Measurements from ENCODE around the gene JPH4.

JPH4 gene

DNA sequence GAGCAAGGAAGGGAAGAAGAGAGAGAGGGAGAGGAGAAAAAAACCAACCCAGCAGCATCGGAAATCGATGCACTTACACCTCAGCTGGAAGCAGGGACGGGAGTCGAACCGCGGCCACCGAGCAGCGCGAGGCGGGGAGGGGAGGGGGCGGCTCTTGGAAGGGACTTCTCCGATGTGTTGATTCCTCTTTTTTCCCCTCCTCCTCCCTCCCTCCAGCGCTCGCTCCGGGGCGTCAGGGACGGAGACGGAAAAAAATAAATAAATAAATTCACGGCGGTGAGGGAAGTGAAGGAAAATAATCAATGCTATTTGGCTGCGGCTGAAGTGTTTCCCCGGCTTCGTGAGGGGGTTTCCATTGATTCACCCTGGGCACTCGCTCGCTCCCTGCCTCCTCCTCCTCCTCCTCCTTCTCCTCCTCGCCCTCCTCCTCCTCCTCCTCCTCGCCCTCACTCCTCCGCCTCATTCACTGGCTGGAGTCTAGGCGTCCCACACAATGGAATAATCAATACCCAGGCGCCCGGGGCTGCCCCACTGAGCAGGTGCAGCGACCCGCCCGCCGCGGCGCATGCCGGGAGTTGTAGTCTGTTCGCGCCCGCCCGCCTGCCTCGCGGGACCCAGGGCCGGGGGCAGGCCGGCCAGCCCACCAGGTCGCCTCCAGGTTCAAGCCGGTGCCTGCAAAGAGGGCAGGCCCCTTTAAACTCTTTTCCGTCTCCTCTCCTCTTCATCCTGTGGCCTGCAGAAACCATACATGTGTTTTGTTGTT lies 27.1 kb downstream of the JPH4 start, which contains the start of gene ZFHX2:
TSS of gene ZFHX2 (minus strand) at position 500 of the 763 bp plus-strand sequence. CDS start 16,440 bp downstream, outside the sequence.
- peak within 1 kb of the TSS; percentile 66 for H3K4me3 ChIP-seq (ENCODE audit: low read depth, low read length, poor library complexity, severe bottlenecking)
- no peaks in the 10 kb centered on the region for H3K9me2 ChIP-seq (ENCODE audit: low read depth, low read length)
- H3K9me3 ChIP-seq (ENCODE audit: low read length): no peaks in the 10 kb centered on the region
- H3K36me3 ChIP-seq (ENCODE audit: insufficient read depth, low read length): no peaks in the 10 kb centered on the region
- no peaks in the 10 kb centered on the region for H3K79me2 ChIP-seq (ENCODE audit: insufficient read depth, low read length)
- no peaks in the 10 kb centered on the region; the same call in 1 of the 2 replicates for H3K27me3 ChIP-seq (ENCODE audit: insufficient read depth, low read length)
- H2AFZ ChIP-seq (ENCODE audit: low read length): no peak within 1 kb of the TSS; the same call in 1 of the 2 replicates
- peak within 1 kb of the TSS; percentile 52 for H3K9ac ChIP-seq (ENCODE audit: low read length)
- no peak for TF ChIP-seq EZH2 (IDR thresholded peaks at IDR 0.05; ENCODE audit: borderline replicate concordance, low read length)
- TF ChIP-seq, protein P1, sequence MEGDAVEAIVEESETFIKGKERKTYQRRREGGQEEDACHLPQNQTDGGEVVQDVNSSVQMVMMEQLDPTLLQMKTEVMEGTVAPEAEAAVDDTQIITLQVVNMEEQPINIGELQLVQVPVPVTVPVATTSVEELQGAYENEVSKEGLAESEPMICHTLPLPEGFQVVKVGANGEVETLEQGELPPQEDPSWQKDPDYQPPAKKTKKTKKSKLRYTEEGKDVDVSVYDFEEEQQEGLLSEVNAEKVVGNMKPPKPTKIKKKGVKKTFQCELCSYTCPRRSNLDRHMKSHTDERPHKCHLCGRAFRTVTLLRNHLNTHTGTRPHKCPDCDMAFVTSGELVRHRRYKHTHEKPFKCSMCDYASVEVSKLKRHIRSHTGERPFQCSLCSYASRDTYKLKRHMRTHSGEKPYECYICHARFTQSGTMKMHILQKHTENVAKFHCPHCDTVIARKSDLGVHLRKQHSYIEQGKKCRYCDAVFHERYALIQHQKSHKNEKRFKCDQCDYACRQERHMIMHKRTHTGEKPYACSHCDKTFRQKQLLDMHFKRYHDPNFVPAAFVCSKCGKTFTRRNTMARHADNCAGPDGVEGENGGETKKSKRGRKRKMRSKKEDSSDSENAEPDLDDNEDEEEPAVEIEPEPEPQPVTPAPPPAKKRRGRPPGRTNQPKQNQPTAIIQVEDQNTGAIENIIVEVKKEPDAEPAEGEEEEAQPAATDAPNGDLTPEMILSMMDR (IDR thresholded peaks at IDR 0.05; ENCODE audit: low read length): no peak
- H3K27ac ChIP-seq (ENCODE audit: low read depth, low read length, poor library complexity, severe bottlenecking): peak within 1 kb of the TSS; percentile 4
- H3K4me1 ChIP-seq (ENCODE audit: insufficient read depth, low read length, severe bottlenecking): peaks cover 22% of the 10 kb centered on the region
- no peaks in the 10 kb centered on the region for H3F3A ChIP-seq (ENCODE audit: insufficient read depth, low read length)
- H4K20me1 ChIP-seq (ENCODE audit: insufficient read depth, low read length): no peaks in the 10 kb centered on the region
- H3K4me2 ChIP-seq (ENCODE audit: low read length): peak within 1 kb of the TSS; percentile 87

DNA sequence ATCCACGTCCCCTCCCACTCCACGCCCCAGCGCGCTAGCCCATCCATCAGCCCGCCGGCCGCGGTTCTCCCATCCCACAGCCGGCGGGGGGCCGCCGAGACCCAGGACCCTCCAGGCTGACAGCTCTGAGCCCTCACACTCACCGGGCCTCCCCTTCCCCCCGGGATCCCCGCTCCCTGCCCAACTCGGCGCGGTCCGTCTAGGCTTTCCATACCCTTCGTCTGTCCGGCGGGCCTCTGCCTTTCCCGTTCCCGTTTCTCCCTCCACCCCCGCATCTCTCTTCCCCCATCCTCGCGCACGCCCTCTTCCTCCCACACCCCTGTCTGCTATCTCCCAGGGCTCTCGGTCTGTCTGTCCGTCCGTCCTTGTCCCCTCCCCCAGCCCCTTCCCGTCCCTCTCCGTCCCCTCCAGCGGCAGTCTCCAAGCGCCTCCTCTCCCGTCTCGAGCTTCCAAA lies 27.8 kb downstream of the JPH4 start:
- H2AFZ ChIP-seq (ENCODE audit: low read length): no peak overlapping the region; the same call in 1 of the 2 replicates
- no peaks in the 10 kb centered on the region for H4K20me1 ChIP-seq (ENCODE audit: insufficient read depth, low read length)
- H3K27me3 ChIP-seq (ENCODE audit: insufficient read depth, low read length): no peaks in the 10 kb centered on the region; the same call in 1 of the 2 replicates
- peak overlapping the region; percentile 87 for H3K4me2 ChIP-seq (ENCODE audit: low read length)
- no peaks in the 10 kb centered on the region for H3K9me2 ChIP-seq (ENCODE audit: low read depth, low read length)
- no peaks in the 10 kb centered on the region for H3K9me3 ChIP-seq (ENCODE audit: low read length)
- H3K79me2 ChIP-seq (ENCODE audit: insufficient read depth, low read length): no peaks in the 10 kb centered on the region
- H3K36me3 ChIP-seq (ENCODE audit: insufficient read depth, low read length): no peaks in the 10 kb centered on the region
- no peaks in the 10 kb centered on the region for H3F3A ChIP-seq (ENCODE audit: insufficient read depth, low read length)
- TF ChIP-seq, protein P1 (IDR thresholded peaks at IDR 0.05; ENCODE audit: low read length): no peak
- TF ChIP-seq EZH2 (IDR thresholded peaks at IDR 0.05; ENCODE audit: borderline replicate concordance, low read length): no peak
- H3K4me3 ChIP-seq (ENCODE audit: low read depth, low read length, poor library complexity, severe bottlenecking): peak overlapping the region; percentile 66
- no peak overlapping the region for H3K27ac ChIP-seq (ENCODE audit: low read depth, low read length, poor library complexity, severe bottlenecking)
- peak overlapping the region; percentile 52 for H3K9ac ChIP-seq (ENCODE audit: low read length)
- H3K4me1 ChIP-seq (ENCODE audit: insufficient read depth, low read length, severe bottlenecking): peaks cover 22% of the 10 kb centered on the region

DNA sequence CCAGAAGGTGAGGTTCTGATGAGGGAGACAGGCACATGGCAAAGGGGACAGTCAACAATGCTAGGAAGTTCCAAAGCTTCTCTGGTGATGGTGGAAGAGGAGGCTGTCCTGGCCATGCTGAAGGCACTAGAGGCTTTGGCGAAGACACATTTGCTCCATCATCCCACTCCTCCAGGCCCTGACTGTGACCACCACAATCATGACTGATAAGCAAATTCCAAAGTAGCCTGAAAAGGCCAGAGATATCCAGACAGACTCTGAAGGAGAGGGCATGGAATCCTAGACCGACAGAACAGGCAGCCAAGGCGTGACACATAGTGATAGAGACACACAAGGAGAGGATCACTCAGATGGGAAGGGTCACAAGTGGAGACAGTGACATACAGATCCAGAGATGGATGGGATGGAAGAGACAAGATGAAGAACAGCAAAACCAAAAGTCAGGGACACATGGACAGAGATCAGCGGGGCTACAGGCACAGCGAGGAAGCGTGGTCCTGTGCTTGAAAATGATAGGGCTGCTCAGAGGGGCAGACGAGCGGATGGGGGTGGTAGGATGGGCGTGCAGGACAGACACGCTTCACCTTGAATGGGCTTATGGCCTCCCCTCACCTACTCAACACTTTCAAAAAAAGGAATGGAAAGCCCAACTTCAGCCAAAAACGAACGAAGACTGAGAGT lies 28.3 kb downstream of the JPH4 start:
- no peaks in the 10 kb centered on the region for H3K79me2 ChIP-seq (ENCODE audit: insufficient read depth, low read length)
- no peaks in the 10 kb centered on the region for H4K20me1 ChIP-seq (ENCODE audit: insufficient read depth, low read length)
- no peak for TF ChIP-seq EZH2 (IDR thresholded peaks at IDR 0.05; ENCODE audit: borderline replicate concordance, low read length)
- TF ChIP-seq, protein P1 (IDR thresholded peaks at IDR 0.05; ENCODE audit: low read length): no peak
- H2AFZ ChIP-seq (ENCODE audit: low read length): no peak overlapping the region
- H3K4me2 ChIP-seq (ENCODE audit: low read length): peak overlapping the region; percentile 87; the same call in 1 of the 2 replicates
- no peaks in the 10 kb centered on the region for H3K9me3 ChIP-seq (ENCODE audit: low read length)
- H3K9ac ChIP-seq (ENCODE audit: low read length): no peak overlapping the region
- H3K4me3 ChIP-seq (ENCODE audit: low read depth, low read length, poor library complexity, severe bottlenecking): peak overlapping the region; percentile 66
- no peaks in the 10 kb centered on the region for H3K9me2 ChIP-seq (ENCODE audit: low read depth, low read length)
- no peaks in the 10 kb centered on the region for H3F3A ChIP-seq (ENCODE audit: insufficient read depth, low read length)
- no peaks in the 10 kb centered on the region; the same call in 1 of the 2 replicates for H3K27me3 ChIP-seq (ENCODE audit: insufficient read depth, low read length)
- no peak overlapping the region for H3K27ac ChIP-seq (ENCODE audit: low read depth, low read length, poor library complexity, severe bottlenecking)
- peaks cover 21% of the 10 kb centered on the region for H3K4me1 ChIP-seq (ENCODE audit: insufficient read depth, low read length, severe bottlenecking)
- H3K36me3 ChIP-seq (ENCODE audit: insufficient read depth, low read length): no peaks in the 10 kb centered on the region
